Measurements from ENCODE around the gene CCR3.

GRCh38 chr3:46221391-46221790, 20.9 kb upstream of the CCR3 start:
- TF ChIP-seq CTCF (IDR thresholded peaks at IDR 0.05) (no peak), POLR2A (IDR thresholded peaks at IDR 0.05) (no peak)

Measured in thyroid gland (tissue), 4 donors.